Heart left ventricle (tissue), 16 donors: ENCODE measurements around the gene PARP3. TPM values are rescaled to one million over a fixed set of nuclear protein-coding genes. Genes with fewer than 3 reads are reported as not detected.

ENCODE experiments used
- ATAC-seq, 4 donors: fragments of 200-7000 bp; cut with Tn5 transposase; one replicate each; pipeline ENCODE4 v1.9.1; 2020 to 2022; ENCODE audit warnings: moderate library complexity in 4 of 4, mild to moderate bottlenecking in 3 of 4, moderate number of reproducible peaks in 1 of 4
- DNase-seq, 5 donors: peaks; one replicate each; pipeline ENCODE4 v3.0.0-alpha.2; 2020
- H3K27ac ChIP-seq, 12 donors: fragments of 200-600 bp; sonication (generic) in 4 of 12; one replicate each; pipeline versions ENCODE4 v1.5.0 to v1.8.0; 2016 to 2022; ENCODE audit warnings: mild to moderate bottlenecking in 2 of 12
- H3K27me3 ChIP-seq, 9 donors: fragments of 200-600 bp; sonication (generic) in 2 of 9; one replicate each; pipeline versions ENCODE4 v1.5.1 to v1.8.0; 2016 to 2022; ENCODE audit warnings: mild to moderate bottlenecking in 3 of 9
- H3K36me3 ChIP-seq, 9 donors: fragments of 200-600 bp; sonication (generic) in 2 of 9; one replicate each; pipeline versions ENCODE4 v1.5.0 to v1.8.0; 2018 to 2022; ENCODE audit warnings: mild to moderate bottlenecking in 2 of 9
- H3K4me1 ChIP-seq, 12 donors: fragments of 200-600 bp; sonication (generic) in 4 of 12; one replicate each; pipeline versions ENCODE4 v1.5.0 to v1.8.0; 2016 to 2022; ENCODE audit warnings: mild to moderate bottlenecking in 3 of 12
- H3K4me3 ChIP-seq, 12 donors: fragments of 200-600 bp; sonication (generic) in 4 of 12; one replicate each; pipeline versions ENCODE4 v1.5.0 to v1.8.0; 2017 to 2022; ENCODE audit warnings: mild to moderate bottlenecking in 9 of 12, moderate library complexity in 4 of 12
- H3K9me3 ChIP-seq, 12 donors: fragments of 200-600 bp; sonication (generic) in 4 of 12; one replicate each; pipeline versions ENCODE4 v1.5.0 to v1.8.0; 2016 to 2022; ENCODE audit warnings: mild to moderate bottlenecking in 1 of 12
- CTCF ChIP-seq, 12 donors: fragments of 200-600 bp; sonication (generic) in 4 of 12; IDR thresholded peaks; one replicate each; pipeline versions ENCODE4 v1.5.0 to v1.8.0; 2018 to 2022; ENCODE audit warnings: antibody characterized with exemption in 12 of 12, mild to moderate bottlenecking in 5 of 12
- POLR2A ChIP-seq, 2 donors: fragments of 450-650 bp; IDR thresholded peaks; one replicate each; pipeline ENCODE4 v1.6.1; 2017; ENCODE audit warnings: antibody characterized with exemption in 2 of 2, mild to moderate bottlenecking in 2 of 2, moderate library complexity in 2 of 2
- WGBS, 4 donors: extraction: QIAGEN DNeasy Blood & Tissue Kit in 2 of 4; methylation state at CpG; one replicate each; pipeline versions ENCODE4 v1.1.5 to v1.1.7; 2013 to 2018; 5-methylcytosine and 5-hydroxymethylcytosine counted together
- intact Hi-C, 10 donors: fragments of 100-400 bp; cut with DNase I; formaldehyde crosslinking; loops; one replicate each; pipeline versions ENCODE4 v1.11.1 to v1.14.2; 2022
- polyA plus RNA-seq, 2 donors: library from polyadenylated mRNA; stranded (reverse); fragments of 200-250 nt; gene quantifications; one replicate each; pipeline ENCODE4 v1.2.3, GENCODE V29; 2013
- total RNA-seq, 9 donors: library from RNA; depleted of rRNA in 2 of 9; stranded (reverse); fragments of >200 nt in 2 of 9; fragmentation: NEBNext Ultra II Directional in 3 of 9; extraction: Animal tissue kit (Norgen Biotek cat#: 25700) in 3 of 9; gene quantifications; one replicate each; pipeline versions ENCODE4 v1.1.0 to v1.2.4, GENCODE V29; 2016 to 2023
- donor health status: ischemic (EF 13 %, LVEDD 7.1; RV severe dilation, severe dysfunction).
- donor health status: healthy with polysubstance abuse.
- donor health status: DM: no; HTN: yes; CAD: no.
- donor health status: DM: no; HTN: no; CAD: no.
- donor health status: ischemic (EF 25% LVEDD 6.9; RV normal size, moderate dysfunction).
- donor health status: ischemic (EF 25% LVEDD 5.7; RV mildly dilated, moderate dysfunction).
- donor health status: healthy.
- donor health status: DM: yes; HTN: yes; CAD: no.
- donor health status: ischemic (EF 35%, LVEDD 5.7; RV mildly dilated, moderate dysfunction).
- donor health status: nonischemic (EF 11% LVEDD 7.7; RV severe dilation, severe dysfunction).
- donor health status: DM: yes; HTN: yes; CAD: no.
- donor health status: PGD.
- donor health status: ischemic (EF 29% LVEDD 5.4; RV normal size, mild dysfunction).
- donor health status: nonischemic (EF 23%, LVEDD 6.1; RV moderate dilation, normal function).

The PARP3 gene
- total and polyA plus RNA-seq, 11 donors: 7.0 to 37.5 (median 13.9) TPM

GRCh38 chr3:51944451-51945021, 2.4 kb downstream of the PARP3 start:
- Histone ChIP-seq H3K27ac (no peak overlapping the region), H3K4me3 (no peak overlapping the region), H3K36me3 (peaks cover 0 to 30% (median 9%) of the 10 kb centered on the region in 9 donors), H3K4me1 (peaks cover 3 to 32% (median 23%) of the 10 kb centered on the region in 12 donors), H3K27me3 (no peaks in the 10 kb centered on the region), H3K9me3 (no peaks in the 10 kb centered on the region)
- DNase-seq (peak in 2 of 5 donors; percentile 25 to 45), ATAC-seq (no peak)
- intact Hi-C loops: loop anchor here in 4 of 10 donors (5.0 kb wide), 3 partner anchors 33 to 203 kb away; partner anchors contain the start of gene ABHD14A (in 1 of the 4)
- WGBS, 4 donors: 90 to 92% (median 91%) methylated on average over 9 to 11 of the region's 11 CpGs
- no peak for TF ChIP-seq POLR2A (IDR thresholded peaks at IDR 0.05)
- TF ChIP-seq CTCF (IDR thresholded peaks at IDR 0.05): no peak

- DNase-seq: peak in 3 of 5 donors; percentile 14 to 51 (median 25)
- ATAC-seq: no peak
- intact Hi-C loops: no loop called here
- Histone ChIP-seq H3K36me3 (peaks cover 0 to 30% (median 9%) of the 10 kb centered on the region in 9 donors), H3K27me3 (no peaks in the 10 kb centered on the region), H3K4me3 (no peak overlapping the region), H3K4me1 (peaks cover 3 to 30% (median 23%) of the 10 kb centered on the region in 12 donors), H3K27ac (no peak overlapping the region), H3K9me3 (no peaks in the 10 kb centered on the region)
- WGBS, 4 donors: 85 to 90% (median 89%) methylated on average over 18 of the region's 18 CpGs
- TF ChIP-seq POLR2A (IDR thresholded peaks at IDR 0.05): no peak
- no peak for TF ChIP-seq CTCF (IDR thresholded peaks at IDR 0.05)
These were observed 3.1 kb downstream of the PARP3 start for GRCh38 chr3:51945031-51945840.

DNA sequence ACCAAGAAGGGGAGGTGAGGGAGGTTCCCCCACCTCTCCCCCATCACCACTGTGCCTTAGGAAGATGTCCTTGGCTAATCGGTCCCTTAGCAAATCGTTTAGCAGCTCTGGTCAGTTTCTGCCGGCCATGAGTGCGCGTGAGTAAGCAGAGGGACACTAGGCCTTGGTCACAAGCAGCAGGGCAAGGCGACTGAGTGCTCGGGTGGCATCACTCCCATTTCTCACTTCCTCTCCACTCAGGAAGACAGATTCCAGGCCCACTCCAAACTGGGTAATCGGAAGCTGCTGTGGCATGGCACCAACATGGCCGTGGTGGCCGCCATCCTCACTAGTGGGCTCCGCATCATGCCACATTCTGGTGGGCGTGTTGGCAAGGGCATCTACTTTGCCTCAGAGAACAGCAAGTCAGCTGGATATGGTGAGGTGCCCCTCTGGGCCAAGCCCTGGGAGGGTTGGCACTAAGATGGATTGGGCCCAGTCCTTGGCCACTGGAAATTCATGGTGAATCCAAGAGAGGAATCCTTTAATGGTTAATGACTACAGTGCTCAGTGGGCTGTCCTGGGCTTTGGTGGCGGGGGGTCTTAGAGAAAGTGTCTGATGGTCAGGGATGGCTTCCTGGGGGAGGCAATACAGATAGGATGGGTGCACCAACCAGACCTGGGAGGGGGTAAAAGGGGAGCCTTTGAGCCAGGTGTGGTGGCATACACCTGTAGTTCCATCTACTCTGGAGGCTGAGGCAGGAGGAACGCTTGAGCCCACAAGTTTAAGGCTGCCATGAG, 4.0 kb downstream of the PARP3 start:
- 89 to 95% (median 93%) methylated on average over 11 to 14 of the region's 14 CpGs for WGBS, 4 donors
- intact Hi-C loops: no loop called here

More for the DNA sequence above, 4.0 kb downstream of the PARP3 start:
- DNase-seq: peak in 2 of 5 donors; percentile 21 to 39
- H3K4me1 ChIP-seq: peaks cover 3 to 21% (median 16%) of the 10 kb centered on the region in 12 donors
- TF ChIP-seq CTCF (IDR thresholded peaks at IDR 0.05) (no peak), POLR2A (IDR thresholded peaks at IDR 0.05) (no peak)
- H3K4me3 ChIP-seq: no peak overlapping the region
- no peaks in the 10 kb centered on the region for H3K27me3 ChIP-seq
- no peaks in the 10 kb centered on the region for H3K9me3 ChIP-seq
- H3K27ac ChIP-seq: no peak overlapping the region
- H3K36me3 ChIP-seq: peaks cover 0 to 30% (median 9%) of the 10 kb centered on the region in 9 donors
- no peak for ATAC-seq
